ENCODE data around the gene HADHA. TPM values are rescaled to one million over a fixed set of nuclear protein-coding genes. Genes with fewer than 3 reads are reported as not detected.
"Not testable (repeated sequence)": the region's sequence is repeated elsewhere in the genome, so short reads cannot be mapped to it uniquely, and the experiment has no call there.

Gene HADHA
- total RNA-seq, 1 experiment from 2014 or later: 99.9 TPM

GRCh38 chr2:26166541-26166940 lies 77.9 kb downstream of the HADHA start:
- H3K9me3 ChIP-seq (ENCODE audit: low read length); DNase-seq; H3K27me3 ChIP-seq (ENCODE audit: low read length): not testable (repeated sequence)

GRCh38 chr2:26165403-26165802 lies 79.0 kb downstream of the HADHA start:
- H3K27me3 ChIP-seq (ENCODE audit: low read length): no peaks in the 10 kb centered on the region
- H3K27ac ChIP-seq (ENCODE audit: low read length): no peak overlapping the region
- DNase-seq: no peak

More at GRCh38 chr2:26166541-26166940, 77.9 kb downstream of the HADHA start:
- not testable (repeated sequence) for H3K36me3 ChIP-seq (ENCODE audit: insufficient read depth, low read length); H3K9me2 ChIP-seq (replicated peaks; ENCODE audit: insufficient read depth, low read length); H3K79me2 ChIP-seq (ENCODE audit: low read length); H4K20me1 ChIP-seq (ENCODE audit: insufficient read depth, low read depth, low read length); H3K4me2 ChIP-seq (ENCODE audit: low read depth, low read length, poor library complexity, severe bottlenecking); H2AFZ ChIP-seq (ENCODE audit: low read length); H3K4me3 ChIP-seq (ENCODE audit: low read length); H3K9ac ChIP-seq (ENCODE audit: low read length); H3K27ac ChIP-seq (ENCODE audit: low read length); H3K4me1 ChIP-seq (ENCODE audit: low read length)

GRCh38 chr2:26164641-26165211 lies 79.7 kb downstream of the HADHA start:
- no peaks in the 10 kb centered on the region for H4K20me1 ChIP-seq (ENCODE audit: insufficient read depth, low read depth, low read length)
- no peaks in the 10 kb centered on the region for H3K9me2 ChIP-seq (replicated peaks; ENCODE audit: insufficient read depth, low read length)
- H3K9me3 ChIP-seq (ENCODE audit: low read length): no peaks in the 10 kb centered on the region
- no peak overlapping the region for H3K4me3 ChIP-seq (ENCODE audit: low read length)
- no peaks in the 10 kb centered on the region for H3K36me3 ChIP-seq (ENCODE audit: insufficient read depth, low read length)
- H3K4me1 ChIP-seq (ENCODE audit: low read length): no peaks in the 10 kb centered on the region
- DNase-seq: no peak
- no peak overlapping the region for H3K4me2 ChIP-seq (ENCODE audit: low read depth, low read length, poor library complexity, severe bottlenecking)
- H3K27me3 ChIP-seq (ENCODE audit: low read length): no peaks in the 10 kb centered on the region
- H3K9ac ChIP-seq (ENCODE audit: low read length): no peak overlapping the region
- H2AFZ ChIP-seq (ENCODE audit: low read length): no peak overlapping the region
- H3K79me2 ChIP-seq (ENCODE audit: low read length): no peaks in the 10 kb centered on the region
- H3K27ac ChIP-seq (ENCODE audit: low read length): no peak overlapping the region

More at GRCh38 chr2:26165403-26165802, 79.0 kb downstream of the HADHA start:
- no peak overlapping the region for H3K9ac ChIP-seq (ENCODE audit: low read length)
- H3K4me3 ChIP-seq (ENCODE audit: low read length): no peak overlapping the region
- no peaks in the 10 kb centered on the region for H3K9me2 ChIP-seq (replicated peaks; ENCODE audit: insufficient read depth, low read length)
- no peak overlapping the region for H3K4me2 ChIP-seq (ENCODE audit: low read depth, low read length, poor library complexity, severe bottlenecking)
- no peaks in the 10 kb centered on the region for H3K4me1 ChIP-seq (ENCODE audit: low read length)
- no peaks in the 10 kb centered on the region for H3K36me3 ChIP-seq (ENCODE audit: insufficient read depth, low read length)
- no peak overlapping the region for H2AFZ ChIP-seq (ENCODE audit: low read length)
- no peaks in the 10 kb centered on the region for H3K79me2 ChIP-seq (ENCODE audit: low read length)
- no peaks in the 10 kb centered on the region for H3K9me3 ChIP-seq (ENCODE audit: low read length)
- no peaks in the 10 kb centered on the region for H4K20me1 ChIP-seq (ENCODE audit: insufficient read depth, low read depth, low read length)

DNA sequence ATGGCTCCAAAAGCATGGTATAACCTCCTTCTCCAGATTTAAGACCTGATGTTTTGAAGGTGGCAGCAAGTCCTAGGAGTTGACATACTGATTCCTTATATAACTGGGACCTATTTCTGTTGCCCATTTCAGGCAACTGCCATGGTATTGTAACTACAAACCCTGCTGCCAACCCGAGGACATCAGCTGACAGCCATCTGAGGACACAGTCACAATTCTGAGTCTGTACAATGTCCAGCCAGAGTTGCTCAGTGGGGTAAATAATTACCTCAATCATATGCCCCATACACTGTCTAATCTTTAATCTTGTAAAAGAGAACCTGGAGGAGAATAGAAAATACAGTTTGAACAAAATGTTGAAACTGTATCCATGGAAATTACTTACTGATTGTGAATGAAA lies 80.2 kb downstream of the HADHA start:
- H3K4me3 ChIP-seq (ENCODE audit: low read length): no peak overlapping the region
- no peaks in the 10 kb centered on the region for H3K9me3 ChIP-seq (ENCODE audit: low read length)
- DNase-seq: no peak
- no peaks in the 10 kb centered on the region for H3K79me2 ChIP-seq (ENCODE audit: low read length)
- no peak overlapping the region for H3K27ac ChIP-seq (ENCODE audit: low read length)
- H3K27me3 ChIP-seq (ENCODE audit: low read length): no peaks in the 10 kb centered on the region
- no peak overlapping the region for H3K9ac ChIP-seq (ENCODE audit: low read length)
- no peak overlapping the region for H3K4me2 ChIP-seq (ENCODE audit: low read depth, low read length, poor library complexity, severe bottlenecking)
- no peaks in the 10 kb centered on the region for H3K9me2 ChIP-seq (replicated peaks; ENCODE audit: insufficient read depth, low read length)
- no peak overlapping the region for H2AFZ ChIP-seq (ENCODE audit: low read length)
- H3K4me1 ChIP-seq (ENCODE audit: low read length): no peaks in the 10 kb centered on the region
- no peaks in the 10 kb centered on the region for H4K20me1 ChIP-seq (ENCODE audit: insufficient read depth, low read depth, low read length)
- H3K36me3 ChIP-seq (ENCODE audit: insufficient read depth, low read length): no peaks in the 10 kb centered on the region

DNA sequence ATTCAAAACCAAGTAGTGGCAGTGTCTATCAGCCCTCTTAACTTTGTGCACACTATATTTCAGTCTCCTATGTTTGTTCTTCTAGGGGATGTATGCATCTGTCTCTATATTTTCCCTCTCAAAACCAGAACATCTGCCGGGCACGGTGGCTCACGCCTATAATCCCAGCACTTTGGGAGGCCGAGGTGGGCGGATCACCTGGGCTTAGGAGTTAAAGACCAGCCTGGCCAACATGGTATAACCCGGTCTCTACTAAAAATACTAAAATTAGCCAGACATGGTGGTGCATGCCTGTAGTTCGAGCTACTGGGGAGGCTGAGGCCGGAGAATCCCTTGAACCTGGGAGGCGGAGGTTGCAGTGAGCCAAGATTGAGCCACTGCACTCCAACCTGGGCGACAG lies 81.5 kb downstream of the HADHA start:
- Histone ChIP-seq H3K4me2 (ENCODE audit: low read depth, low read length, poor library complexity, severe bottlenecking) (no peak overlapping the region), H4K20me1 (ENCODE audit: insufficient read depth, low read depth, low read length) (no peaks in the 10 kb centered on the region), H3K4me1 (ENCODE audit: low read length) (no peaks in the 10 kb centered on the region), H3K9me3 (ENCODE audit: low read length) (no peaks in the 10 kb centered on the region), H2AFZ (ENCODE audit: low read length) (no peak overlapping the region), H3K27me3 (ENCODE audit: low read length) (no peaks in the 10 kb centered on the region), H3K9ac (ENCODE audit: low read length) (no peak overlapping the region), H3K36me3 (ENCODE audit: insufficient read depth, low read length) (no peaks in the 10 kb centered on the region), H3K4me3 (ENCODE audit: low read length) (no peak overlapping the region), H3K27ac (ENCODE audit: low read length) (no peak overlapping the region), H3K9me2 (replicated peaks; ENCODE audit: insufficient read depth, low read length) (no peaks in the 10 kb centered on the region), H3K79me2 (ENCODE audit: low read length) (no peaks in the 10 kb centered on the region)
- no peak for DNase-seq

GRCh38 chr2:26161926-26162325 lies 82.5 kb downstream of the HADHA start:
- H3K4me2 ChIP-seq (ENCODE audit: low read depth, low read length, poor library complexity, severe bottlenecking): no peak overlapping the region
- no peaks in the 10 kb centered on the region for H3K4me1 ChIP-seq (ENCODE audit: low read length)
- no peak overlapping the region for H3K27ac ChIP-seq (ENCODE audit: low read length)
- H3K9ac ChIP-seq (ENCODE audit: low read length): no peak overlapping the region
- no peaks in the 10 kb centered on the region for H3K9me2 ChIP-seq (replicated peaks; ENCODE audit: insufficient read depth, low read length)
- H3K9me3 ChIP-seq (ENCODE audit: low read length): no peaks in the 10 kb centered on the region
- H3K79me2 ChIP-seq (ENCODE audit: low read length): no peaks in the 10 kb centered on the region
- H4K20me1 ChIP-seq (ENCODE audit: insufficient read depth, low read depth, low read length): no peaks in the 10 kb centered on the region
- no peak overlapping the region for H3K4me3 ChIP-seq (ENCODE audit: low read length)
- no peaks in the 10 kb centered on the region for H3K36me3 ChIP-seq (ENCODE audit: insufficient read depth, low read length)
- H3K27me3 ChIP-seq (ENCODE audit: low read length): no peaks in the 10 kb centered on the region
- no peak for DNase-seq
- no peak overlapping the region for H2AFZ ChIP-seq (ENCODE audit: low read length)

GRCh38 chr2:26157580-26157979 lies 86.9 kb downstream of the HADHA start:
- no peak overlapping the region for H2AFZ ChIP-seq (ENCODE audit: low read length)
- H3K4me3 ChIP-seq (ENCODE audit: low read length): no peak overlapping the region
- no peak for DNase-seq
- no peak overlapping the region for H3K4me2 ChIP-seq (ENCODE audit: low read depth, low read length, poor library complexity, severe bottlenecking)
- H3K27ac ChIP-seq (ENCODE audit: low read length): no peak overlapping the region
- H3K36me3 ChIP-seq (ENCODE audit: insufficient read depth, low read length): no peaks in the 10 kb centered on the region
- no peak overlapping the region for H3K9ac ChIP-seq (ENCODE audit: low read length)
- no peaks in the 10 kb centered on the region for H3K9me2 ChIP-seq (replicated peaks; ENCODE audit: insufficient read depth, low read length)
- H3K9me3 ChIP-seq (ENCODE audit: low read length): no peaks in the 10 kb centered on the region
- H3K4me1 ChIP-seq (ENCODE audit: low read length): no peaks in the 10 kb centered on the region
- H3K79me2 ChIP-seq (ENCODE audit: low read length): no peaks in the 10 kb centered on the region
- no peaks in the 10 kb centered on the region for H3K27me3 ChIP-seq (ENCODE audit: low read length)
- no peaks in the 10 kb centered on the region for H4K20me1 ChIP-seq (ENCODE audit: insufficient read depth, low read depth, low read length)

DNA sequence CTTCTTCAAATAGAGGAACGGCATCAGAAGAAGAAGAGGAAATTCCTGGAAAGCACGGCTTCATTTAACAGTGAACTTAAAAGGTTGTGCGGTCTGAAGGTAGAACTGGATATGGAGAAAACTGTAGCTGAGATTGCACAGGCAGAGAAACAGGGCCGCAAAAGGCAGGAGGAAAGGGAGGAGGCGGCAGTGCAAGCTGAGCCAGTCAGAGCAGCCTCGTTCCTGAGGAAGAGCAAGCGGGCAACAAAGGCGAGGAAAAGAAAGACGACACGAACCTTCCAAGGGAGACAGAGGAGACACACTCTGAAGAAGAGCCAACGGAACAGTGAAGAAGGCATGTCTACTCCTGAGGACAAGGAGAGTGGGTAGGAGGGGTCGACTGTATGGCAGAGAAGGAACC lies 94.2 kb downstream of the HADHA start:
- Histone ChIP-seq H3K27ac (ENCODE audit: low read length) (no peak overlapping the region), H3K4me2 (ENCODE audit: low read depth, low read length, poor library complexity, severe bottlenecking) (no peak overlapping the region), H3K4me1 (ENCODE audit: low read length) (no peaks in the 10 kb centered on the region), H3K9me2 (replicated peaks; ENCODE audit: insufficient read depth, low read length) (no peaks in the 10 kb centered on the region), H2AFZ (ENCODE audit: low read length) (no peak overlapping the region), H3K9me3 (ENCODE audit: low read length) (no peaks in the 10 kb centered on the region), H3K4me3 (ENCODE audit: low read length) (no peak overlapping the region), H3K79me2 (ENCODE audit: low read length) (no peaks in the 10 kb centered on the region), H3K36me3 (ENCODE audit: insufficient read depth, low read length) (no peaks in the 10 kb centered on the region), H4K20me1 (ENCODE audit: insufficient read depth, low read depth, low read length) (no peaks in the 10 kb centered on the region), H3K27me3 (ENCODE audit: low read length) (no peaks in the 10 kb centered on the region), H3K9ac (ENCODE audit: low read length) (no peak overlapping the region)
- no peak for DNase-seq

- Histone ChIP-seq H3K79me2 (ENCODE audit: low read length) (no peaks in the 10 kb centered on the region), H3K9me2 (replicated peaks; ENCODE audit: insufficient read depth, low read length) (no peaks in the 10 kb centered on the region), H2AFZ (ENCODE audit: low read length) (no peak overlapping the region), H3K4me3 (ENCODE audit: low read length) (no peak overlapping the region), H3K9ac (ENCODE audit: low read length) (no peak overlapping the region), H3K4me1 (ENCODE audit: low read length) (no peaks in the 10 kb centered on the region), H4K20me1 (ENCODE audit: insufficient read depth, low read depth, low read length) (no peaks in the 10 kb centered on the region), H3K36me3 (ENCODE audit: insufficient read depth, low read length) (no peaks in the 10 kb centered on the region), H3K27me3 (ENCODE audit: low read length) (no peaks in the 10 kb centered on the region), H3K4me2 (ENCODE audit: low read depth, low read length, poor library complexity, severe bottlenecking) (no peak overlapping the region), H3K9me3 (ENCODE audit: low read length) (no peaks in the 10 kb centered on the region), H3K27ac (ENCODE audit: low read length) (no peak overlapping the region)
- DNase-seq: no peak
Measured at GRCh38 chr2:26148501-26148900, 95.9 kb downstream of the HADHA start.
